Measurements from ENCODE around the gene RIMS4.

RIMS4 gene

GRCh38 chr20:44731657-44732056 is 78.7 kb downstream of the RIMS4 start:
- TF ChIP-seq CTCF (IDR thresholded peaks at IDR 0.05; ENCODE audit: low read length) = no peak
- TF ChIP-seq EZH2 (IDR thresholded peaks at IDR 0.05; ENCODE audit: borderline replicate concordance, low read length) = no peak
- no peaks in the 10 kb centered on the region for H3F3A ChIP-seq (ENCODE audit: insufficient read depth, low read length)
- no peak overlapping the region for H3K9ac ChIP-seq (ENCODE audit: low read length)
- no peak overlapping the region for H2AFZ ChIP-seq (ENCODE audit: low read length)
- H3K4me2 ChIP-seq (ENCODE audit: low read length) = no peak overlapping the region
- H3K9me3 ChIP-seq (ENCODE audit: low read length) = no peaks in the 10 kb centered on the region
- H3K4me3 ChIP-seq (ENCODE audit: low read depth, low read length, poor library complexity, severe bottlenecking) = no peak overlapping the region
- H3K36me3 ChIP-seq (ENCODE audit: insufficient read depth, low read length) = 0 out of 2 replicates have a peak, but pooled peaks cover 2% of the 10 kb centered on the region
- H3K79me2 ChIP-seq (ENCODE audit: insufficient read depth, low read length) = no peaks in the 10 kb centered on the region
- peaks cover 7% of the 10 kb centered on the region for H3K4me1 ChIP-seq (ENCODE audit: insufficient read depth, low read length, severe bottlenecking)
- H3K9me2 ChIP-seq (ENCODE audit: low read depth, low read length) = no peaks in the 10 kb centered on the region
- H3K27ac ChIP-seq (ENCODE audit: low read depth, low read length, poor library complexity, severe bottlenecking) = no peak overlapping the region
- H3K27me3 ChIP-seq (ENCODE audit: insufficient read depth, low read length) = no peaks in the 10 kb centered on the region
- no peaks in the 10 kb centered on the region for H4K20me1 ChIP-seq (ENCODE audit: insufficient read depth, low read length)

- H3K4me2 ChIP-seq (ENCODE audit: low read length) = no peak overlapping the region
- TF ChIP-seq CTCF (IDR thresholded peaks at IDR 0.05; ENCODE audit: low read length) (no peak), EZH2 (IDR thresholded peaks at IDR 0.05; ENCODE audit: borderline replicate concordance, low read length) (no peak)
- H3K9ac ChIP-seq (ENCODE audit: low read length) = no peak overlapping the region
Observed at GRCh38 chr20:44730441-44730840, 79.9 kb downstream of the RIMS4 start.

GRCh38 chr20:44728801-44729443 is 81.4 kb downstream of the RIMS4 start:
- Histone ChIP-seq H3K4me3 (ENCODE audit: low read depth, low read length, poor library complexity, severe bottlenecking) (no peak overlapping the region), H3K79me2 (ENCODE audit: insufficient read depth, low read length) (no peaks in the 10 kb centered on the region), H3K9ac (ENCODE audit: low read length) (no peak overlapping the region), H2AFZ (ENCODE audit: low read length) (no peak overlapping the region), H4K20me1 (ENCODE audit: insufficient read depth, low read length) (no peaks in the 10 kb centered on the region), H3K27ac (ENCODE audit: low read depth, low read length, poor library complexity, severe bottlenecking) (no peak overlapping the region), H3K9me3 (ENCODE audit: low read length) (no peaks in the 10 kb centered on the region), H3K9me2 (ENCODE audit: low read depth, low read length) (no peaks in the 10 kb centered on the region), H3K4me2 (ENCODE audit: low read length) (no peak overlapping the region), H3K36me3 (ENCODE audit: insufficient read depth, low read length) (no peaks in the 10 kb centered on the region), H3K27me3 (ENCODE audit: insufficient read depth, low read length) (0 out of 2 replicates have a peak, but pooled peaks cover 6% of the 10 kb centered on the region), H3F3A (ENCODE audit: insufficient read depth, low read length) (no peaks in the 10 kb centered on the region), H3K4me1 (ENCODE audit: insufficient read depth, low read length, severe bottlenecking) (no peaks in the 10 kb centered on the region)
- TF ChIP-seq EZH2 (IDR thresholded peaks at IDR 0.05; ENCODE audit: borderline replicate concordance, low read length) = no peak

More at GRCh38 chr20:44730441-44730840, 79.9 kb downstream of the RIMS4 start:
- no peaks in the 10 kb centered on the region for H3F3A ChIP-seq (ENCODE audit: insufficient read depth, low read length)
- H2AFZ ChIP-seq (ENCODE audit: low read length) = no peak overlapping the region
- 0 out of 2 replicates have a peak, but pooled peaks cover 6% of the 10 kb centered on the region for H3K27me3 ChIP-seq (ENCODE audit: insufficient read depth, low read length)
- H3K4me1 ChIP-seq (ENCODE audit: insufficient read depth, low read length, severe bottlenecking) = no peaks in the 10 kb centered on the region
- H3K79me2 ChIP-seq (ENCODE audit: insufficient read depth, low read length) = no peaks in the 10 kb centered on the region
- no peak overlapping the region for H3K27ac ChIP-seq (ENCODE audit: low read depth, low read length, poor library complexity, severe bottlenecking)
- H3K4me3 ChIP-seq (ENCODE audit: low read depth, low read length, poor library complexity, severe bottlenecking) = no peak overlapping the region
- H3K9me3 ChIP-seq (ENCODE audit: low read length) = no peaks in the 10 kb centered on the region
- no peaks in the 10 kb centered on the region for H3K9me2 ChIP-seq (ENCODE audit: low read depth, low read length)
- no peaks in the 10 kb centered on the region for H4K20me1 ChIP-seq (ENCODE audit: insufficient read depth, low read length)
- H3K36me3 ChIP-seq (ENCODE audit: insufficient read depth, low read length) = no peaks in the 10 kb centered on the region

- no peaks in the 10 kb centered on the region for H3F3A ChIP-seq (ENCODE audit: insufficient read depth, low read length)
- no peak overlapping the region for H2AFZ ChIP-seq (ENCODE audit: low read length)
- no peaks in the 10 kb centered on the region for H3K9me3 ChIP-seq (ENCODE audit: low read length)
- H3K9ac ChIP-seq (ENCODE audit: low read length) = no peak overlapping the region
- H3K27ac ChIP-seq (ENCODE audit: low read depth, low read length, poor library complexity, severe bottlenecking) = no peak overlapping the region
- no peaks in the 10 kb centered on the region for H3K9me2 ChIP-seq (ENCODE audit: low read depth, low read length)
- no peaks in the 10 kb centered on the region for H4K20me1 ChIP-seq (ENCODE audit: insufficient read depth, low read length)
- H3K27me3 ChIP-seq (ENCODE audit: insufficient read depth, low read length) = 0 out of 2 replicates have a peak, but pooled peaks cover 6% of the 10 kb centered on the region
- no peak for TF ChIP-seq EZH2 (IDR thresholded peaks at IDR 0.05; ENCODE audit: borderline replicate concordance, low read length)
- no peak for TF ChIP-seq CTCF (IDR thresholded peaks at IDR 0.05; ENCODE audit: low read length)
- no peaks in the 10 kb centered on the region for H3K4me1 ChIP-seq (ENCODE audit: insufficient read depth, low read length, severe bottlenecking)
- H3K4me3 ChIP-seq (ENCODE audit: low read depth, low read length, poor library complexity, severe bottlenecking) = no peak overlapping the region
- H3K79me2 ChIP-seq (ENCODE audit: insufficient read depth, low read length) = no peaks in the 10 kb centered on the region
- H3K36me3 ChIP-seq (ENCODE audit: insufficient read depth, low read length) = no peaks in the 10 kb centered on the region
- H3K4me2 ChIP-seq (ENCODE audit: low read length) = no peak overlapping the region
Observed at GRCh38 chr20:44727651-44728050, 82.7 kb downstream of the RIMS4 start.

All from OCI-LY1 (cell line).